NOMO-1 treated with dmso at 0.1 percent for 144 hours (cell line): Measurements from ENCODE around the gene VCL.
"Not testable (repeated sequence)": the region's sequence is repeated elsewhere in the genome, so short reads cannot be mapped to it uniquely, and the experiment has no call there.

Experiments used
- DNase-seq: peaks from one replicate; lab custom pipeline; 2025; ENCODE audit not compliant: unreplicated experiment; lab: John Stamatoyannopoulos, UW

VCL gene

GRCh38 chr10:74099420-74099819 lies 101.5 kb downstream of the VCL start:
- no peak for DNase-seq

GRCh38 chr10:74099836-74100235 lies 101.9 kb downstream of the VCL start:
- DNase-seq = no peak

- no peak for DNase-seq
Measured at GRCh38 chr10:74103560-74104258, 105.8 kb downstream of the VCL start.

- no peak for DNase-seq
Measured at GRCh38 chr10:74104480-74104879, 106.6 kb downstream of the VCL start.

GRCh38 chr10:74104996-74105395 lies 107.1 kb downstream of the VCL start:
- DNase-seq = no peak

- no peak for DNase-seq
Measured at GRCh38 chr10:74107391-74107790, 109.5 kb downstream of the VCL start.

- DNase-seq = no peak
Measured at GRCh38 chr10:74109452-74109851, 111.5 kb downstream of the VCL start.

- DNase-seq = no peak
Measured at GRCh38 chr10:74110120-74110519, 112.2 kb downstream of the VCL start.

- no peak for DNase-seq
Measured at GRCh38 chr10:74111799-74112198, 113.9 kb downstream of the VCL start.

- no peak for DNase-seq
Measured at GRCh38 chr10:74113546-74113945, 115.6 kb downstream of the VCL start.

- no peak for DNase-seq
Measured at GRCh38 chr10:74114041-74114448, 116.1 kb downstream of the VCL start.

- no peak for DNase-seq
Measured at GRCh38 chr10:74117738-74118137, 119.8 kb downstream of the VCL start.

GRCh38 chr10:74118804-74119203 lies 120.9 kb downstream of the VCL start:
- DNase-seq = no peak

- no peak for DNase-seq
Measured at GRCh38 chr10:74120911-74121310, 123.0 kb downstream of the VCL start.

GRCh38 chr10:74121368-74121767 lies 123.5 kb downstream of the VCL start:
- DNase-seq = no peak

- no peak for DNase-seq
Measured at GRCh38 chr10:74122060-74122459, 124.1 kb downstream of the VCL start.

GRCh38 chr10:74123081-74123480 lies 125.2 kb downstream of the VCL start:
- DNase-seq = no peak

- DNase-seq = no peak
Measured at GRCh38 chr10:74133923-74134820, 136.3 kb downstream of the VCL start.

- no peak for DNase-seq
Measured at GRCh38 chr10:74135452-74135851, 137.5 kb downstream of the VCL start.

GRCh38 chr10:74137992-74138391 lies 140.1 kb downstream of the VCL start:
- DNase-seq = no peak

- not testable (repeated sequence) for DNase-seq
Measured at GRCh38 chr10:74138596-74138995, 140.7 kb downstream of the VCL start.

- no peak for DNase-seq
Measured at GRCh38 chr10:74139981-74140380, 142.1 kb downstream of the VCL start.
